Fibroblast of upper back skin (primary cell): ENCODE data around the gene GBGT1.
"Not testable (repeated sequence)": the region's sequence is repeated elsewhere in the genome, so short reads cannot be mapped to it uniquely, and the experiment has no call there.

Experiments used
- DNase-seq: peaks from one replicate; pipeline ENCODE4 v3.0.0-alpha.2; 2013

The GBGT1 gene

DNA sequence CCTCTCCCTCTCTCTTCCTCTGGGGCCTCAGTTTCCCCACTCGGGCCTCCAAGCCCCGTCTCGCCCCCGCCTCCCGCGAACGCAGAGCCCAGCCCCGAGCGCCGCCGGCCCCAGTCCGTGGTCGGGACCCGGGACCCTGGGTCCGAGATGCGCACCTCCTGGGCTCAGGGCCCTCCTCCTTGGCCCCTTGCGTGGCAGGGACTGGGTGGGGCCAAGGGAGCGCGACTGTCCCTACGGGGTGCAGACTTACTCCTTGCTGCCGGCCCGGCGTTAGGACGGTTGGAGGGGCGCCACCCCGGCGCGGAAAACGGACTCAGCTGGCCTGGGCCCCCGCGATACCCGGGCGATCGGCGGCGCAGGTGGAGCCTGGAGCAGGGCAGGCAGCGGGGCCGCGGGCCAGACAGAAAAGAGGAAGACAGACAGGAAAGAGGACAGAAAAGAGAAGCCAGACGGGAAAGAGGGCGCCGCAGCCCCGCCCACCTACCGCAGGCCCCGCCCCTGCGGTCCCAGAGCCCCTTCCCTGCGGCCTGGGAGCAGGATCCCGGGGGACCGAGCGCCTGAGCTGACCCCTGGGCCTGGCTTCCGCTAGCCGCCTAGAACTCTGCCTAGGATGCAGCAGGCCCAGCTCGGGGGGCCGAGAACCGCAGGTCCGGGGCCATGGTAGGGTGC, at the start of gene GBGT1:
Gene GBGT1 (minus strand): TSS at position 411 of the 669 bp plus-strand sequence. CDS start 1,502 bp downstream, outside the sequence.
- peak; percentile 47 for DNase-seq

DNA sequence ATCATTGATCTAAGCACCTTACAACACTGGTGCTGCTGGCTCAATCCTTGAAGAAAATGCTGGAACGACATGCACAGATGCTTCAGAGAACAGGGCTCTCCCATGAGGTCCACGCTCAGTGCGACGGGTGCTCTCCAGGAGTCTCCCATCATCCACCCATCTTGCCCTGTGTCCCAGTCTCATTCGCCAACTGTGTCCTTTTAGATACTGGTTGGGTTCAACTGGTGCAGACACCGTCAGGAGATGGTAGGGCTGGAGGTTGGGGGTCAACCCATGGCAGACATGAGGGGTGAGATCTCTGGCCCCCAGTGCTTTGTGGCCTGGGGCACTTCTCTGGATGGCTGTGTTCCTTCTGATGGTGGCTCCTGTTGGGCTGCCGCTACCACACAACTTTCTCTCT, 46.9 kb upstream of the GBGT1 start:
- DNase-seq: no peak

DNA sequence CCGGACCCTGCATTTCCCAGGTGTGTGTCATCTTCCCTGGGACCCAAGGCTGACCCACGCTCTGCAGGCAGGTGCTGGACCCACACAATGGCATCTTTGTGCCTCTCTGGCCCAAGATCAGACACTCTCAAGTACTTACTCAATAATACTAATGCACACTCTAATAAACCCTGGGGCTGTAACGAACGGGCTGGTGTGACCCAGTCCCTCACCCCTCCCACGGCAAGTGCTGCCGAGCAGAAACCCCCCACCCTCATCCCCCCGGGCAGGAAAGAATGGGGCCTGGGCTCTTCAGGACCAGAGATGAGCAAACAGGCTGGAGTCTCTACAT, 46.5 kb upstream of the GBGT1 start:
- no peak for DNase-seq

DNA sequence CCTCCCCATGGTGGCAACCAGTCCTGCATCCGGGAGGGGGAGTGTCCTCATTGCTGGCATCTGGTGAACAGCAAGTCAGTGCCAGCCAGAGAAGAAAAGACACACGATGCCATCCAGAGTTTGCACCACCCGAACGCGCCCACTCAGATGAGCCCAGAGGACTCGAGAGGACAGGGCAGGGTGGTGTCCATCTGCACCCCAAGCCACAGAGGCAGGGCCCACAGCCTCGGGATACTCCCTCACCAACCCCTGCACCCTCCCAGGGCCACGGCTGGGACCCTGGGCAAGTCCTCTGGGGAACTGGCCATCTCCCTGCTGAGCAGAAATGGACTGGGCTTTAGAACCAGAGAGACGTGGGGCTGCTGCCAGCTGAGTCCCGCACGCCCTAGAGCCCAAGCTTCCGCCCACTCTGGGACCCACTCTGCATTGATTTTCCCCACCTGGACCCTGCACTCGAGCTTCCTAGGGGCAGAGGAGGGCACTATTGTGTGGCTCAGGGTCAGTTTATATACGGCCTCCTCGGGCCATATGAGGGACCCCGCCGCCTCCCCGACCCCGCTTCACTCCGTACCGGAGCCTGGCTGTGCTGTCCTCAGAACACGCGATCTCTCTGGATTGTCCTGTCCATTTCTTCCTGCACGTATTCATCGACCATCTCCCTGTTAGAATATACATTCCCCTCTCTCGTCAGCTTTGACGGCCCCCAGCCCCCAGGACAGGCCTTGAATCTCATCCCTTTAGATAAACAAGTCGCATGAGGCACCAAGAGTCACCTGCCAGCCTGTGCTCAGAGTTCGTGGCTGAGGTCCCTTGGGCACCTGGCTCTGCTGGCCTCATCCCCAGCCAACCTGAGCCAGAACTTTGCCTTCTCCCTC, 45.9 kb upstream of the GBGT1 start:
- not testable (repeated sequence) for DNase-seq

DNA sequence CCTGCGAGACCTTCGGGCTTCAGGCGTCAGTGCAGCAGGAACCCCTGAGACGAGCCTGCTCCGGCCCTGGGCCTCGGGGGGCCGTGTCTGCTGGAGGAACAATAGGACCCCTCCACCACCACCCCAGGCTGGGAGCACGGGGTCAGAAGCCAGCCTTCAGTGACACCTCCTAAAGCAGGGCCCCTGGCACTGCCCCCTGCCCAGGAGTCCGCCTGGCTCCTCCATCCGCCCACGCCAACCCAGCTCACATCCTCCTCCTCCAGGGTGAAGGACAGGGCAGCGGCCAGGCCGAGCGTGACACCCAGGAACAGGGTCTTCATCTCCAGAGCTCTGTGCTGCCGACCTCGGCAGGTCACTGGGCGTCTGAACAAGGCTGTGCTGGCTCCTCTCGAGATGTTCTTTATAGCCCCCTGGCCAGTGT, 45.2 kb upstream of the GBGT1 start, which contains the start of gene OBP2B:
Gene OBP2B (minus strand): TSS at position 371 of the 421 bp plus-strand sequence. CDS start 51 bp downstream, at position 320.
- not testable (repeated sequence) for DNase-seq

- not testable (repeated sequence) for DNase-seq
Observed at GRCh38 chr9:133208171-133208879, 44.6 kb upstream of the GBGT1 start.

- no peak for DNase-seq
Observed at GRCh38 chr9:133207540-133208170, 43.9 kb upstream of the GBGT1 start.

GRCh38 chr9:133207021-133207531, 43.4 kb upstream of the GBGT1 start:
- no peak for DNase-seq

DNA sequence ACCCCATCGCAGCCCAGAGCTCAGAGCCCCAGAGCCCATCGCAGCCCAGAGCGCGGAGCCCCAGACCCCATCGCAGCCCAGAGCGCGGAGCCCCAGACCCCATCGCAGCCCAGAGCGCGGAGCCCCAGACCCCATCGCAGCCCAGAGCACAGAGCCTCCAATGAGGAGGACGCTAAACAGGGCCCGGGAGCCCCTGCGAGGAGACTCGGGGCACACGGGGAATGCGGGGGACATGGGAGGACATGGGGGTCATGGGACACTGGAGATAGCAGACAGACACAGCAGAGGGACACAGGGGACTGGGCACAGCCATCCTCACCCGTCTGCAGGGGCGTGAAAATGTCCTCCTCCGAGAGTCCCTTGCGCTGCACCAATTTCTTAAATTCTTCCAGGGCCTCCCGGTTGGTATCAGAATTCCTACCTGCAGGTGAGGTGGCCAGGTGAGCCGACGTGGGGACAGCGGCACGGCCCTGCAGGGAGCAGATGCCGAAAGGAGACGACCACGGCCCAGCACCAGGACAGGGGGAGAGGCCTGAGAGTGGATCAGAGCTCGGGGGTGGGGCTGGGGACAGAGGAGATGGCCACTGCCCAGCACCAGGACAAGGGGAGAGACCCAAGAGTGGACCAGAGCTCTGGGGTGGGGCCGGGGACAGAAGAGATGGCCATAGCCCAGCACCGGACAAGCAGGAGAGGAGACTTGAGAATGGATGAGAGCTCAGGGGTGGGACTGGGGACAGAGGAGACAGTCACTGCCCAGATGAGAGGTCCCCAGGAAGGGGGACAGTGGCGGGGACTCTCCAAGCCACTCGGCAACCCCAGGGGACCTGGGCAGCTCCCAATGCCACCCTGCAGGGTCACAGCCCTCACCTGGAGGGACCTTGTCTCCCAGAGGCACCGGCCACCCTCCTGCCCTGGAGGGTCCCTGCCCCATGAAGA, 42.5 kb upstream of the GBGT1 start:
- no peak for DNase-seq

DNA sequence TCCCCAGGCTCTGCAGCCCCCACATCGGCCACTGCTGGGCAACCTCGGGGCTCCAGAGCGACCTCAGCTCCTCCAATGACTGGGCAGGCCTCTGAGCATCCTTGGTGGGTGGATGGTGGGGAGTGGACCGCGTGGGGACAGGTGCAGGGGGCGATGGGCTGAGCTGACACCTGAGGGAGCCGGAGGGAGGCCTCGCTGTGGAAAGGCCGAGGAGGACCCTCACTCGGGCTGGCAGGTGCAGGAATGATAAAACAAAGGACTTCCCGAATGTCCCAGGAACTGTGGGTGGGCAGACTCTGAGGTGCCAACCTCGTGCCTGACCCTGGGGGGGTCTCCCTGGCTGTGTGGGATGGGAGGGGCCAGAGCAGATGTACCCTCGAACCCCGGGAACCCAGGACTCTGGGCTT, 41.8 kb upstream of the GBGT1 start:
- not testable (repeated sequence) for DNase-seq

DNA sequence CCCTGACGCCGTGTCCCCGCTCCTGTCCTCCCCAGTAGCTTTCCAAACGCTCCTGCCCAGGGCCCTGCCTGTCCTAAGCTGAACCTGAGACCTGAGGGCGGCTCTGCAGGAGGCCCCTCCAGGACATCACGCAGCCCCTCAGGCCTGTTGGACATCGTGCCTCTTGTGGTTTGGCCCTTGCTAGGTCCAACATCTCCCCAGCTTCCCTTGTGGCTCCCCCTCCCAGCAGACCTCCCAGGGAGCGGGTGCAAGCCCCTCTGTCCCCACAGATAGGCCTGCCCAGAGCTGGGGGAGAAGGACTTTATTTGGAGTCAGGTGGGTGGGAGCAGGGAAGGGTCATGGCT, 41.3 kb upstream of the GBGT1 start:
- no peak for DNase-seq

GRCh38 chr9:133204335-133204992, 40.8 kb upstream of the GBGT1 start:
- DNase-seq: no peak

DNA sequence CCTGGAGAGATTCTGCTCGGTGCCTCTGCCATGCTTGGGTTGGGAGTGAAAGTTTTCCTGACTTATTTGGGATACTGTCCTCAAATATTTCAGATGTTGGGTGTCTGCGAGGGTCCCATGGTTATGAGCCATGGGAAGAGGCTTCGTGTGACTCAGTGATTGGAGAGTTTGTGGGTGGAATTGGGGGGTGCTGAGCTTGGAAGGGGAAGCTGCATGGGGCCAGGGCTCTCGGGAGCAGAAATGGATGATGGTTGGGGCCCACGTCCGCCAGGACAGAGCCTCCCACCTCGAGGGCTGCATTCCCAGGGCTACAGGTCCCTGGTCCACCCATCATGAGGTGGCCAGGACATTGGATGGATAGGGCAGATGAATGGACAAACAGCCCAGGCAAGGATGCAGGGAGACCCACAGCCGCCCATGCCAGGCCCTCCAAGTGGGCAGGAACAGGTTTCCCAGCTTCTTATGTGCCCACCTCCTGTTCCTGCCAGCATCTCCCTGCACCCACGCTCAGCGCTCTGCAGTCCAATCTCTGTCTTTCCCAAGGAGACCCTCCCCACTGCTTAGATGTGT, 39.9 kb upstream of the GBGT1 start:
- DNase-seq: no peak

DNA sequence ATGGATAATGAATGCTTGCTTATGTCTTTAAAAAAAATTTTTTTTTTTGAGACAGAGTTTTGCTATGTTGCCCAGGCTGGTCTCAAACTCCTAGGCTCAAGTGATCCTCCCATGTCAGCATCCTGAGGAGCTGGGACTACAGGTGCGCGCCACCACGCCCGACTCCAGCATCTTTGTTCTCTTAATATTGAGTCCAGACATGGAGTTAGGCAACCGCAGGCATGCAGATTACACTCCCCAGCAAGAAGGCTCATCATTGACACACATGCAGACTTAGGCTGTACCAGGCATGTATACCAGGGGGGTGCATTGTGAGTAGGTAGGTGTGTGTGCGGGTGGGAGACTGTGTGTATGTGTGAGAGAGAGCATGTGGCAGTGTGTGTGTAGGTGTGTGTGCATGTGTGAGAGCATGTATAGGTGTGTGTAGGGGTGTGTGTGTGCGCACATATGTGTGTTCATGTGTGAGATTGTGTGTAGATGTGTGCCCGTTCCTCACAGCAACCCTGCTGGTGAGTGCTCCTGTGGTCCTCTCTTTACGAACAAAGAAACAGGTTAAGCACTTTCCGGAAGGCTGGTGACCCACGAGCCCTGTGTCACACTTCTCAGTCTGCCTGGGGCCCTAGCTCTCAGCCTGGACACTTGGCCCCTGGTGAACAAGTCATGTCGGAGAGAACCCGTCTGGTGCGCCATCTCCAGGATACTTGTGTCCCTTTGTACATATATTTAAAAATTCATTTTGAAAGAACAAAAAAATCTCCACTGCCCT, 39.2 kb upstream of the GBGT1 start:
- DNase-seq: no peak

- DNase-seq: no peak
Observed at GRCh38 chr9:133202145-133202513, 38.4 kb upstream of the GBGT1 start.

DNA sequence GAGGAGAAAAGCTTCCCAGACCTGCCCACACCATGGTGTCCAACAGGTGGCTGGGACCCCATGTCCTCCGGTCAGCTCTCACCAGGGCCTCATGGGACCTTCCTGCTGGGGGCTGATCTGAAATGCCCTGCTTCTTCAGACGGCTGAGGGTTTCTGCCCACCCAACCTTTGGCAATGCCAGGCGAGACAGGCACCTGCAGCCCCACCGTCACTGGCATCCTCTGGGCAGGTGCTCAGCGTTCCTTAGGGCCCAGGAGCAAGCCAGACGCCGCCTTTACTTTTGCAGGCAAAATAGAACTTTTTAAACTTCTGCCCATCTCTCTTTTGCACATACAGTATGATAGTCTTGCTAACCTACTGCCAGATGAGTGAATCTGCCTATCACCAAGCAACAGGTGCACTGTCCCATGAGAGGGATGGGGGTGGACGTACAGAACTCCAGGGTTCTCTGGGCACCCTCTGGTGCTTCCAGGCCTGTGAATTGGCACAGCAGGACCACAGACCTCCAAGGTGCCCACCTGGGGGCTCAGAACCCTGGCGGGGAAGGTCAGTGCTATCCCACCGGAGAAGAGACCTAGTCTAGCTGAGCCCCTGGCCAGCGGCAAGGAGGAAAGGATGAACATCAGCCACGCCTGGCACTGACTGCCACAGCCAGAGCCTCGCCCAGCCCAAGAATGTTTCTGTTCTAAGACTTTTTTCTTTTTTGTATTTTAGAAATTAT, 37.9 kb upstream of the GBGT1 start:
- no peak for DNase-seq

DNA sequence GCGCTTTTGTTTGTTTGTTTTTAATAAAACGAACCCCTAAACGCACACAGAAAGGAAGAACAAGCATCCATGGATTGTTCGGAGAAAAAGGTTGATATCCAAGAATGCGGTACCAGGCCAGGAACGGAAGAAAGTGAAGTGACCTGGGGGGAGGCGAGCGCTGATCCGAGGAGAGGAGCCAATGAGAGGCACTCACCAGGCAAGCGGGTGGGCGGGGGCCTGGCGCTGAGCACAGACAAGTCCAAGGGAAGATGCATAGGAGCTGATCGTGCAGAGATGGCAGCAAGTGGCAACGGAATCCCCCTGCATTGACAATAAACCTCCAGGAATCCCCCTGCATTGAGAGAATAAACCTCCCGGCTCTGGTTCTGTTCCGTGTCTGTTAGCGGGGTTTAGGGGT, 36.9 kb upstream of the GBGT1 start:
- no peak for DNase-seq

- peak; percentile 2 for DNase-seq
Observed at GRCh38 chr9:133199648-133200321, 36.1 kb upstream of the GBGT1 start.

DNA sequence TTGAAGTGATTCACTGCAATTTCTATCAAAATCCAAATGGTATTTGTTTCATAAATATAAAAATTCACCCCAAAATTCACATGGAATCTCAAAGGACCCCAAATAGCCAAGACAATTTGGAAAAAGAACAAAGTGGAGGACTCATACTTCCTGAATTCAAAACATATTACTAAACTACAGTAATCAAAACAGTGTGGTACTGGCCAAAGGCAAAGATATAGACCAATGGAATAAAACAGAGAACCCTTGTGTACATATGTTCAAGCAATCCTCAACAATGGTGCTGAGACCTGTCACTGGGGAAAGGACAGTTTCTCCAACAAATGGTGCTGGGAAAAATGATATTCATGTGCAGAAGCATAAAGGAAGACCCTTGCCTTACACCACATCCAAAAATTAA, 31.3 kb upstream of the GBGT1 start:
- no peak for DNase-seq
